Mesenchymal stem cell (in vitro differentiated cells and primary cell): ENCODE results near the gene COLGALT1.
A peak's percentile ranks its signal among the peaks of the same experiment; 100 is the strongest.

ENCODE experiments used
- DNase-seq: peaks from one replicate; pipeline ENCODE4 v3.0.0-alpha.2; 2013
- H2AFZ ChIP-seq: one replicate; pipeline ENCODE4 v1.6.1; 2013; ENCODE audit warnings: low read depth, mild to moderate bottlenecking, control low read depth, inconsistent platforms, low read length, moderate library complexity
- H2AK5ac ChIP-seq: 2 replicates; pipeline ENCODE4 v1.6.1; 2013; ENCODE audit warnings: low read length, moderate library complexity, mild to moderate bottlenecking, inconsistent platforms; ENCODE audit not compliant: severe bottlenecking
- H2BK120ac ChIP-seq: one replicate; pipeline ENCODE4 v1.6.1; 2013; ENCODE audit warnings: low read depth, mild to moderate bottlenecking, inconsistent platforms, low read length, moderate library complexity
- H2BK12ac ChIP-seq, 2 experiments: one replicate each; pipeline ENCODE4 v1.6.1; 2013; ENCODE audit warnings: inconsistent platforms in 2 of 2, low read length in 2 of 2, mild to moderate bottlenecking in 2 of 2, moderate library complexity in 2 of 2, control low read depth in 1 of 2
- H2BK15ac ChIP-seq: one replicate; pipeline ENCODE4 v1.6.1; 2013; ENCODE audit warnings: mild to moderate bottlenecking, low read depth, inconsistent platforms; ENCODE audit not compliant: poor library complexity, severe bottlenecking
- H2BK5ac ChIP-seq: 2 replicates; pipeline ENCODE4 v1.6.1; 2013; ENCODE audit warnings: low read depth, mild to moderate bottlenecking, low read length, control low read depth, inconsistent platforms; ENCODE audit not compliant: poor library complexity, severe bottlenecking
- H3K14ac ChIP-seq, 2 experiments: one replicate each; pipeline ENCODE4 v1.6.1; 2013; ENCODE audit warnings: inconsistent platforms in 2 of 2, low read length in 2 of 2, control low read depth in 1 of 2, mild to moderate bottlenecking in 1 of 2, moderate library complexity in 1 of 2
- H3K18ac ChIP-seq, 2 experiments: one replicate each; pipeline ENCODE4 v1.6.1; 2013; ENCODE audit warnings: inconsistent platforms in 2 of 2, low read length in 2 of 2, control low read depth in 1 of 2, low read depth in 1 of 2, mild to moderate bottlenecking in 1 of 2
- H3K23ac ChIP-seq, 2 experiments: one replicate each; pipeline ENCODE4 v1.6.1; 2013; ENCODE audit warnings: inconsistent platforms in 2 of 2, low read length in 2 of 2, mild to moderate bottlenecking in 2 of 2, moderate library complexity in 2 of 2, control low read depth in 1 of 2
- H3K27ac ChIP-seq: 2 replicates; pipeline ENCODE4 v1.5.1; 2013; ENCODE audit warnings: mild to moderate bottlenecking, moderate library complexity, low read length, control low read depth, inconsistent platforms; ENCODE audit not compliant: poor library complexity, severe bottlenecking
- H3K27me3 ChIP-seq, 2 experiments: 2 replicates each; pipeline versions ENCODE4 v1.6.1 to v1.7.0; 2013; ENCODE audit warnings: low read length in 2 of 2, mild to moderate bottlenecking in 2 of 2, moderate library complexity in 2 of 2, control low read depth in 1 of 2, inconsistent platforms in 1 of 2; ENCODE audit not compliant: control insufficient read depth in 1 of 2, insufficient read depth in 1 of 2
- H3K36me3 ChIP-seq, 2 experiments: 2 replicates each; pipeline versions ENCODE4 v1.6.1 to v1.7.0; 2013; ENCODE audit warnings: low read length in 2 of 2, control low read depth in 1 of 2, inconsistent platforms in 1 of 2, low read depth in 1 of 2, mild to moderate bottlenecking in 1 of 2; ENCODE audit not compliant: insufficient read depth in 2 of 2, control insufficient read depth in 1 of 2
- H3K4ac ChIP-seq, 2 experiments: one replicate each; pipeline ENCODE4 v1.6.1; 2013; ENCODE audit warnings: inconsistent platforms in 2 of 2, low read length in 2 of 2, mild to moderate bottlenecking in 2 of 2, moderate library complexity in 2 of 2, control low read depth in 1 of 2, low read depth in 1 of 2
- H3K4me1 ChIP-seq: 2 replicates; pipeline ENCODE4 v1.6.1; 2013; ENCODE audit warnings: low read depth, low read length, control low read depth; ENCODE audit not compliant: control insufficient read depth, insufficient read depth
- H3K4me2 ChIP-seq: 2 replicates; pipeline ENCODE4 v1.6.1; 2013; ENCODE audit warnings: low read length, mild to moderate bottlenecking, inconsistent platforms; ENCODE audit not compliant: poor library complexity, severe bottlenecking
- H3K4me3 ChIP-seq, 2 experiments: 2 replicates each; pipeline versions ENCODE4 v1.5.1 to v1.7.0; 2013; ENCODE audit warnings: low read length in 2 of 2, mild to moderate bottlenecking in 2 of 2, control low read depth in 1 of 2, low read depth in 1 of 2; ENCODE audit not compliant: insufficient read depth in 1 of 2
- H3K79me1 ChIP-seq: replicated peaks from 2 replicates; pipeline ENCODE4 v1.6.1; 2013; ENCODE audit warnings: mild to moderate bottlenecking, control low read depth, low read length, inconsistent platforms; ENCODE audit not compliant: poor library complexity, severe bottlenecking
- H3K9ac ChIP-seq: 2 replicates; pipeline ENCODE4 v1.7.0; 2013; ENCODE audit warnings: mild to moderate bottlenecking, low read length, moderate library complexity
- H3K9me3 ChIP-seq: 2 replicates; pipeline ENCODE4 v1.7.0; 2013; ENCODE audit warnings: mild to moderate bottlenecking, low read length; ENCODE audit not compliant: control insufficient read depth
- H4K8ac ChIP-seq: one replicate; pipeline ENCODE4 v1.6.1; 2013; ENCODE audit warnings: inconsistent platforms, mild to moderate bottlenecking, low read length, moderate library complexity
- H4K91ac ChIP-seq: one replicate; pipeline ENCODE4 v1.6.1; 2013; ENCODE audit warnings: mild to moderate bottlenecking, low read length, inconsistent platforms
- WGBS: methylation state at CpG from one replicate; pipeline ENCODE4 v1.1.7; 2013; ENCODE audit warnings: mixed read lengths; 5-methylcytosine and 5-hydroxymethylcytosine counted together

The COLGALT1 gene

GRCh38 chr19:17572638-17573037, 17.2 kb downstream of the COLGALT1 start:
- Histone ChIP-seq H2BK12ac (no peak overlapping the region), H3K36me3 (peaks cover 68 to 70% of the 10 kb centered on the region in 2 experiments), H3K14ac (no peak overlapping the region), H2BK120ac (no peak overlapping the region), H3K79me1 (peaks cover 19% of the 10 kb centered on the region), H3K4me3 (no peak overlapping the region), H3K23ac (no peak overlapping the region), H4K8ac (no peak overlapping the region), H4K91ac (no peak overlapping the region), H3K4me2 (no peak overlapping the region), H3K4ac (no peak overlapping the region), H3K4me1 (peaks cover 2% of the 10 kb centered on the region), H3K9ac (no peak overlapping the region), H3K9me3 (no peaks in the 10 kb centered on the region), H2AK5ac (no peak overlapping the region), H3K27ac (no peak overlapping the region), H3K27me3 (no peaks in the 10 kb centered on the region), H2BK15ac (no peak overlapping the region), H3K18ac (no peak overlapping the region), H2BK5ac (no peak overlapping the region), H2AFZ (no peak overlapping the region)
- WGBS = 96% methylated on average over 7 of the region's 7 CpGs
- DNase-seq = no peak

- Histone ChIP-seq H3K79me1 (peaks cover 15% of the 10 kb centered on the region), H3K18ac (no peak overlapping the region), H2BK120ac (no peak overlapping the region), H3K9me3 (no peaks in the 10 kb centered on the region), H2AFZ (no peak overlapping the region), H3K27ac (no peak overlapping the region), H2AK5ac (no peak overlapping the region), H3K27me3 (no peaks in the 10 kb centered on the region), H3K23ac (no peak overlapping the region), H2BK5ac (no peak overlapping the region), H4K8ac (no peak overlapping the region), H3K14ac (no peak overlapping the region), H2BK12ac (no peak overlapping the region), H2BK15ac (no peak overlapping the region), H4K91ac (peak overlapping the region; percentile 35), H3K4me2 (no peak overlapping the region), H3K36me3 (peaks cover 74 to 79% of the 10 kb centered on the region in 2 experiments), H3K4me1 (peaks cover 6% of the 10 kb centered on the region), H3K4ac (no peak overlapping the region), H3K4me3 (no peak overlapping the region), H3K9ac (no peak overlapping the region)
- WGBS = 94% methylated on average over 11 of the region's 11 CpGs
- DNase-seq = no peak
These were observed 20.7 kb downstream of the COLGALT1 start for GRCh38 chr19:17575871-17576757.

- Histone ChIP-seq H3K4me2 (no peak overlapping the region), H3K27ac (no peak overlapping the region), H2BK15ac (no peak overlapping the region), H2BK120ac (no peak overlapping the region), H3K9ac (no peak overlapping the region), H2AFZ (no peak overlapping the region), H2AK5ac (no peak overlapping the region), H4K91ac (no peak overlapping the region), H3K18ac (no peak overlapping the region), H3K4me1 (peaks cover 6% of the 10 kb centered on the region), H3K27me3 (no peaks in the 10 kb centered on the region), H3K14ac (no peak overlapping the region), H4K8ac (no peak overlapping the region), H3K4ac (no peak overlapping the region), H2BK5ac (no peak overlapping the region), H3K36me3 (peaks cover 73 to 82% of the 10 kb centered on the region in 2 experiments), H3K4me3 (no peak overlapping the region), H3K79me1 (peaks cover 15% of the 10 kb centered on the region), H3K23ac (no peak overlapping the region), H2BK12ac (no peak overlapping the region), H3K9me3 (no peaks in the 10 kb centered on the region)
- DNase-seq = no peak
- 77% methylated on average over 34 of the region's 34 CpGs for WGBS
These were observed 21.5 kb downstream of the COLGALT1 start for GRCh38 chr19:17576758-17577456.

- H4K91ac ChIP-seq = no peak overlapping the region
- H2BK120ac ChIP-seq = no peak overlapping the region
- H3K27me3 ChIP-seq = no peaks in the 10 kb centered on the region
- H3K4me2 ChIP-seq = no peak overlapping the region
- no peak overlapping the region for H3K18ac ChIP-seq
- peaks cover 73 to 82% of the 10 kb centered on the region in 2 experiments for H3K36me3 ChIP-seq
- no peak overlapping the region for H3K4me3 ChIP-seq
- H4K8ac ChIP-seq = no peak overlapping the region
- peaks cover 6% of the 10 kb centered on the region for H3K4me1 ChIP-seq
- no peak overlapping the region for H2AK5ac ChIP-seq
- H2BK15ac ChIP-seq = no peak overlapping the region
- H3K27ac ChIP-seq = no peak overlapping the region
- peaks cover 15% of the 10 kb centered on the region for H3K79me1 ChIP-seq
- no peak for DNase-seq
- no peak overlapping the region for H2BK12ac ChIP-seq
- WGBS = 85% methylated on average over 18 of the region's 22 CpGs
- H3K4ac ChIP-seq = no peak overlapping the region
- H2BK5ac ChIP-seq = no peak overlapping the region
- H3K23ac ChIP-seq = no peak overlapping the region
- H3K14ac ChIP-seq = no peak overlapping the region
- H3K9me3 ChIP-seq = no peaks in the 10 kb centered on the region
- no peak overlapping the region for H2AFZ ChIP-seq
- H3K9ac ChIP-seq = no peak overlapping the region
These were observed 22.1 kb downstream of the COLGALT1 start for GRCh38 chr19:17577457-17578097.
